HepG2 (cell line): ENCODE data around the gene FUOM. TPM values are rescaled to one million over a fixed set of nuclear protein-coding genes. Genes with fewer than 3 reads are reported as not detected.

Experiments
- ATAC-seq: fragments of 200-7000 bp; cut with Tn5 transposase; 3 replicates; pipeline ENCODE4 v1.9.1; 2020; ENCODE audit warnings: mild to moderate bottlenecking, moderate library complexity
- BruUV-seq: library from RNA; stranded (reverse); fragments of 400-500 nt; replicated peaks from 2 replicates; lab custom pipeline; 2021; lab: Mats Ljungman, UMichigan
- CTCF ChIA-PET: fragments of 300-600 bp; formaldehyde crosslinking; extraction: SDS; loops from one replicate; lab custom pipeline; 2021; ENCODE audit warnings: low total read pairs, inconsistent platforms, low intra/inter-chr PET ratio; lab: Yijun Ruan, JAX
- POLR2A ChIA-PET: fragments of 350-600 bp; sonication (Branson Sonifier 250); formaldehyde crosslinking; loops from one replicate; lab custom pipeline; 2020; ENCODE audit warnings: antibody characterized with exemption, inconsistent platforms; lab: Yijun Ruan, JAX
- DNase-seq: peaks from one replicate; pipeline ENCODE4 v3.0.0-alpha.2; 2015; ENCODE audit warnings: low spot score
- FAIRE-seq: peaks from 3 replicates; lab custom pipeline; 2011; peaks lifted over from hg19 to GRCh38; lab: Jason Lieb, UNC
- H2AFZ ChIP-seq: one replicate; pipeline ENCODE4 v1.6.1; 2011; ENCODE audit warnings: low read length, inconsistent platforms
- H3K27ac ChIP-seq: fragments of 300-600 bp; 3 replicates; pipeline ENCODE4 v1.8.0; 2011; ENCODE audit warnings: mixed run types, mild to moderate bottlenecking, mixed read lengths, low read length, inconsistent platforms; ENCODE audit not compliant: insufficient read depth; ENCODE audit errors: extremely low read length
- H3K27me3 ChIP-seq, 2 experiments: fragments of 200-600 bp in 1 of 2; 2 replicates in 1 of 2; 3 replicates in 1 of 2; pipeline versions ENCODE4 v1.6.0 to v1.8.0; 2011; ENCODE audit warnings: low read length in 2 of 2, mild to moderate bottlenecking in 2 of 2, moderate library complexity in 2 of 2, inconsistent platforms in 1 of 2; ENCODE audit not compliant: insufficient read depth in 2 of 2, control insufficient read depth in 1 of 2
- H3K36me3 ChIP-seq, 2 experiments: fragments of 200-600 bp in 1 of 2; replicated peaks in 1 of 2; 2 replicates in 1 of 2; 3 replicates in 1 of 2; pipeline versions ENCODE4 v1.5.1 to v1.8.0; 2011; ENCODE audit warnings: low read length in 2 of 2, inconsistent platforms in 1 of 2; ENCODE audit not compliant: insufficient read depth in 2 of 2, control insufficient read depth in 1 of 2
- H3K4me1 ChIP-seq: 2 replicates; pipeline ENCODE4 v1.5.1; 2012; ENCODE audit warnings: low read length, inconsistent platforms; ENCODE audit not compliant: insufficient read depth
- H3K4me2 ChIP-seq: 2 replicates; pipeline ENCODE4 v1.6.0; 2011; ENCODE audit warnings: low read depth, low read length, inconsistent platforms
- H3K4me3 ChIP-seq, 3 experiments: fragments of 200-600 bp in 1 of 3; sonication (generic), shearing (Covaris generic) in 1 of 3; replicated peaks in 1 of 3; 2 replicates each; pipeline ENCODE4 v1.5.1; 2011 to 2016; ENCODE audit warnings: low read length in 3 of 3, inconsistent platforms in 2 of 3, low read depth in 2 of 3, mild to moderate bottlenecking in 2 of 3, control low read depth in 1 of 3, mixed read lengths in 1 of 3; ENCODE audit not compliant: insufficient read depth in 1 of 3
- H3K79me2 ChIP-seq: one replicate; pipeline ENCODE4 v1.6.1; 2011; ENCODE audit warnings: low read length, inconsistent platforms; ENCODE audit not compliant: insufficient read depth
- H3K9ac ChIP-seq: 2 replicates; pipeline ENCODE4 v1.6.0; 2011; ENCODE audit warnings: mild to moderate bottlenecking, low read depth, low read length, inconsistent platforms; ENCODE audit not compliant: insufficient read depth
- H3K9me3 ChIP-seq: 2 replicates; pipeline ENCODE4 v1.5.1; 2012; ENCODE audit warnings: mild to moderate bottlenecking, low read length
- H4K20me1 ChIP-seq: 2 replicates; pipeline ENCODE4 v1.6.0; 2011; ENCODE audit warnings: inconsistent platforms, mild to moderate bottlenecking, low read length, moderate library complexity; ENCODE audit not compliant: insufficient read depth
- AGO1 ChIP-seq: fragments of 200-400 bp; formaldehyde crosslinking; IDR thresholded peaks from 2 replicates; pipeline ENCODE4 v1.6.1; 2017; ENCODE audit warnings: mild to moderate bottlenecking, low read depth, low read length, moderate library complexity; ENCODE audit not compliant: poor library complexity, severe bottlenecking
- AKAP8 ChIP-seq: sonication (generic); formaldehyde crosslinking; IDR thresholded peaks from 2 replicates; pipeline ENCODE4 v1.5.1; 2020; ENCODE audit warnings: mild to moderate bottlenecking, missing genetic modification reagents
- CEBPG ChIP-seq: IDR thresholded peaks from 2 replicates; pipeline ENCODE4 v1.6.1; 2016
- GMEB1 ChIP-seq: sonication (generic); formaldehyde crosslinking; IDR thresholded peaks from 2 replicates; pipeline ENCODE4 v1.5.1; 2020; ENCODE audit warnings: missing genetic modification reagents, mild to moderate bottlenecking, borderline replicate concordance
- HNRNPLL ChIP-seq: fragments of 200-400 bp; formaldehyde crosslinking; IDR thresholded peaks from 2 replicates; pipeline ENCODE4 v1.6.1; 2017; ENCODE audit warnings: mild to moderate bottlenecking, low read depth, low read length; ENCODE audit not compliant: poor library complexity, severe bottlenecking
- PAF1 ChIP-seq: IDR thresholded peaks from 2 replicates; pipeline ENCODE4 v1.6.1; 2016; ENCODE audit warnings: missing genetic modification reagents, missing compliant biosample characterization
- RBM22 ChIP-seq: fragments of 200-400 bp; formaldehyde crosslinking; optimal IDR thresholded peaks from 2 replicates; pipeline ENCODE3; 2017; ENCODE audit warnings: mild to moderate bottlenecking, low read length, moderate library complexity
- THAP9 ChIP-seq: sonication (generic); formaldehyde crosslinking; IDR thresholded peaks from 2 replicates; pipeline ENCODE4; 2020; ENCODE audit warnings: missing genetic modification reagents, mild to moderate bottlenecking, borderline replicate concordance
- ZBTB46 ChIP-seq: sonication (generic); formaldehyde crosslinking; IDR thresholded peaks from 2 replicates; pipeline ENCODE4 v1.4.0; 2020; ENCODE audit warnings: mild to moderate bottlenecking, missing genetic modification reagents, borderline replicate concordance
- ZNF235 ChIP-seq: sonication (generic); formaldehyde crosslinking; IDR thresholded peaks from 2 replicates; pipeline ENCODE4 v1.8.1; 2023; ENCODE audit warnings: mild to moderate bottlenecking, missing genetic modification reagents, borderline replicate concordance
- ZNF253 ChIP-seq: sonication (generic); formaldehyde crosslinking; IDR thresholded peaks from 2 replicates; pipeline ENCODE4 v1.8.0; 2022; ENCODE audit warnings: mild to moderate bottlenecking, missing genetic modification reagents, borderline replicate concordance
- ZNF263 ChIP-seq: sonication (generic); formaldehyde crosslinking; IDR thresholded peaks from 2 replicates; pipeline ENCODE4 v1.4.0; 2020; ENCODE audit warnings: missing genetic modification reagents
- ZNF672 ChIP-seq: sonication (generic); formaldehyde crosslinking; IDR thresholded peaks from 2 replicates; pipeline ENCODE4 v1.8.1; 2022; ENCODE audit warnings: missing genetic modification reagents
- ZNF75D ChIP-seq: sonication (generic); formaldehyde crosslinking; IDR thresholded peaks from 2 replicates; pipeline ENCODE4 v1.8.1; 2023; ENCODE audit warnings: missing genetic modification reagents, mild to moderate bottlenecking, borderline replicate concordance
- WGBS: methylation state at CpG from one replicate; pipeline ENCODE4 v1.1.6; 2017; ENCODE audit warnings: low lambda C conversion rate; 5-methylcytosine and 5-hydroxymethylcytosine counted together
- in situ Hi-C: cut with HindIII; loops from 2 replicates; pipeline ENCODE4 v1.10.0; 2017; ENCODE audit warnings: low pct_unique_long_range_greater_than_20kb; ENCODE audit not compliant: extremely low pct_ligation_motif_present
- intact Hi-C: fragments of 100-400 bp; cut with micrococcal nuclease; formaldehyde crosslinking; loops from one replicate; pipeline ENCODE4 v1.10.0; 2022; ENCODE audit not compliant: unreplicated experiment
- polyA plus RNA-seq, 8 experiments: library from polyadenylated mRNA; depleted of rRNA in 3 of 8; stranded (reverse) in 7 of 8; unstranded in 1 of 8; fragments of >200 nt; fragmentation: Illumina TruSeq in 4 of 8; extraction: Trizol in 4 of 8; gene quantifications; 2 replicates each; pipeline versions ENCODE4 v1.2.1 to v1.2.3, GENCODE V29; 2011 to 2016; ENCODE audit warnings: low read depth in 4 of 8, missing spikeins in 1 of 8, mixed read lengths in 1 of 8; ENCODE audit not compliant: insufficient read depth in 1 of 8
- total RNA-seq, 5 experiments: library from RNA; depleted of rRNA; stranded (reverse); fragments of >200 nt; fragmentation: Illumina TruSeq; extraction: Trizol; gene quantifications; 2 replicates each; pipeline ENCODE4 v1.2.3, GENCODE V29; 2016; ENCODE audit warnings: low read depth in 1 of 5
- TF ChIP-seq, protein P1 (sequence below): sonication (generic); formaldehyde crosslinking; conservative IDR thresholded peaks from 2 replicates; pipeline ENCODE4 v1.4.0; 2020; ENCODE audit warnings: missing genetic modification reagents

Gene FUOM
- total and polyA plus RNA-seq, 2 of the 13 experiments (the other 11 are each of a cell fraction or from before 2014, with no cell fraction given): 27.5 to 60.4 TPM

DNA sequence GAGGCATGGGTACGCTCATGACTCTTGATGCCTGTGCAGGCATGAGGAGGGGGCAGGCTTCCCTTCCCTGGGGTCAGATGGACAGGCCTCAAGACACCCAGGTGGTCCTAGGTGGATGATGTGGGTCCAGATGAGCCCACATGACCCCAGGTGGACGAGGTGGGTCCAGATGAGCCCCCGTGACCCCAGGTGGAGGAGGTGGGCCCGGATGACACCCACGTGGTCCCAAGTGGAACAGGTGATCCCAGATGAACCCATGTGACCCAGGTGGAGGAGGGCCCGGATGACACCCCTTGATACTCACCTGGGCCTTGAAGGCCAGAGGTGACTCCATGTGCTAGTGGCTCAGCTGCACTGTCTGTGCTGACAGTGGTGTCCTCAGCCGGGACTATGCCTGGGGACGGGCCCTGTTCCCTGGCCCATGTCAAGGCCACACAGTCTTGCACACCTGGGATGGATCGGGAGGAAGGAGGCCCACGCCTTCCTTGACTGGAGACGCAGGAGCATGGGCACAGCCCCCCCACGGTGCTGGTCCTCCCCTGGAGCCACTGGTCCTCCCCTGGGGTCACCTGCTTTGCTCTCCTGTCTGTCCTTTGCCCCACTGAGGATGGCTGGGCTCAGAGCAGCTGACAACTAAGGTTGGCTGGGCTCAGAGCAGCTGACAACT lies 7.4 kb downstream of the FUOM start:
- Histone ChIP-seq H2AFZ (no peak overlapping the region), H3K36me3 (peaks cover 2 to 7% of the 10 kb centered on the region in 2 experiments; a peak in 2 of 5 replicates), H3K9me3 (no peaks in the 10 kb centered on the region), H3K4me1 (peaks cover 49% of the 10 kb centered on the region), H3K9ac (no peak overlapping the region), H3K79me2 (no peaks in the 10 kb centered on the region), H3K4me2 (no peak overlapping the region), H3K27ac (no peak overlapping the region), H3K27me3 (no peaks in the 10 kb centered on the region), H4K20me1 (peaks cover 13% of the 10 kb centered on the region; the same call in 1 of the 2 replicates), H3K4me3 (no peak overlapping the region)
- WGBS: 50% methylated on average over 2 of the region's 12 CpGs
- ChIA-PET POLR2A (no interaction called here), CTCF (no interaction called here)
- in situ Hi-C loops: no loop called here
- BruUV-seq: no TSS peak
- ATAC-seq: no peak
- intact Hi-C loops: no loop called here
- FAIRE-seq: no peak
- DNase-seq: no peak
- TF ChIP-seq PAF1 (peak; percentile 11; the same call in 1 of the 2 replicates), ZNF672 (0 out of 2 replicates have a peak, but pooled peaks have one; percentile 67), AGO1 (peak; percentile 60), ZNF253 (CRISPR knock-in tag) (no peak), ZBTB46 (CRISPR knock-in tag) (no peak), AKAP8 (peak; percentile 84; the same call in 1 of the 2 replicates), ZNF75D (CRISPR knock-in tag) (no peak), RBM22 (peak; percentile 74), GMEB1 (peak; percentile 30; the same call in 1 of the 2 replicates), HNRNPLL (no peak), ZNF263 (CRISPR knock-in tag) (peak; percentile 95), CEBPG (CRISPR knock-in tag) (no peak), ZNF235 (CRISPR knock-in tag) (no peak), THAP9 (peak; percentile 7; the same call in 1 of the 2 replicates)
- TF ChIP-seq, protein P1, sequence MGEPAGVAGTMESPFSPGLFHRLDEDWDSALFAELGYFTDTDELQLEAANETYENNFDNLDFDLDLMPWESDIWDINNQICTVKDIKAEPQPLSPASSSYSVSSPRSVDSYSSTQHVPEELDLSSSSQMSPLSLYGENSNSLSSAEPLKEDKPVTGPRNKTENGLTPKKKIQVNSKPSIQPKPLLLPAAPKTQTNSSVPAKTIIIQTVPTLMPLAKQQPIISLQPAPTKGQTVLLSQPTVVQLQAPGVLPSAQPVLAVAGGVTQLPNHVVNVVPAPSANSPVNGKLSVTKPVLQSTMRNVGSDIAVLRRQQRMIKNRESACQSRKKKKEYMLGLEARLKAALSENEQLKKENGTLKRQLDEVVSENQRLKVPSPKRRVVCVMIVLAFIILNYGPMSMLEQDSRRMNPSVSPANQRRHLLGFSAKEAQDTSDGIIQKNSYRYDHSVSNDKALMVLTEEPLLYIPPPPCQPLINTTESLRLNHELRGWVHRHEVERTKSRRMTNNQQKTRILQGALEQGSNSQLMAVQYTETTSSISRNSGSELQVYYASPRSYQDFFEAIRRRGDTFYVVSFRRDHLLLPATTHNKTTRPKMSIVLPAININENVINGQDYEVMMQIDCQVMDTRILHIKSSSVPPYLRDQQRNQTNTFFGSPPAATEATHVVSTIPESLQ (CRISPR knock-in tag): no peak
